NCI-H1694 treated with DMSO at 0.1 percent for 48 hours (cell line): Measurements from ENCODE around the gene ARHGEF4.

ENCODE experiments used
- DNase-seq: peaks from one replicate; lab custom pipeline; 2025; lab: John Stamatoyannopoulos, UW

ARHGEF4 gene

GRCh38 chr2:131039535-131039907 lies 202.8 kb downstream of the ARHGEF4 start:
- no peak for DNase-seq

DNA sequence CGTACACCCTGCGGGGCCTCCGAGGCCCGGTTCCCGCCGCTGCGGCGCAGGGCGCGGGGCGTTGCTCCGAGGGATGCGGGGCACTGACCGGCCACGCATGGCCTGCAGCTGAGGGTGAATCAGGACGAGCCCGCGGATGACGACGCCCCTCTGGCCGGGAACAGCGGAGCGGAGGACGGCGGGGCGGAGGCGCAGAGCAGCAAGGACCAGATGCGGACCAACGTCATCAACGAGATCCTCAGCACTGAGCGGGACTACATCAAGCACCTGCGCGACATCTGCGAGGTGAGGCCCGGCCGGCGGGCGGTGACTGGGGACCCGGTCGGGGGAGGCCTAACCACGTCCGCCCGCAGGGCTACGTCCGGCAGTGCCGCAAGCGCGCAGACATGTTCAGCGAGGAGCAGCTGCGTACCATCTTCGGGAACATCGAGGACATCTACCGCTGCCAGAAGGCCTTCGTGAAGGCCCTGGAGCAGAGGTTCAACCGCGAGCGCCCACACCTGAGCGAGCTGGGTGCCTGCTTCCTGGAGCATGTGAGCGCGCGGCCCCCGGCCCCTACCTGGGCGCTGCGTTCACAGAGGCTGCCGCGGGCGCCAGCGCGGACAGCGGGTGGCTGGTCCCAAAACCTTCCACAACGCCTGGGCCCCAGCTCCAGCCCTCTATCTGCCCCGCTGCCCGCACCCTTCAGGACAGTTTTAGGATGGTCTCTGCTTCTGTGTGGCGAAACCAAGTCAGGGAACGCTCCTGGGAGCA lies 203.4 kb downstream of the ARHGEF4 start:
- DNase-seq = no peak

DNA sequence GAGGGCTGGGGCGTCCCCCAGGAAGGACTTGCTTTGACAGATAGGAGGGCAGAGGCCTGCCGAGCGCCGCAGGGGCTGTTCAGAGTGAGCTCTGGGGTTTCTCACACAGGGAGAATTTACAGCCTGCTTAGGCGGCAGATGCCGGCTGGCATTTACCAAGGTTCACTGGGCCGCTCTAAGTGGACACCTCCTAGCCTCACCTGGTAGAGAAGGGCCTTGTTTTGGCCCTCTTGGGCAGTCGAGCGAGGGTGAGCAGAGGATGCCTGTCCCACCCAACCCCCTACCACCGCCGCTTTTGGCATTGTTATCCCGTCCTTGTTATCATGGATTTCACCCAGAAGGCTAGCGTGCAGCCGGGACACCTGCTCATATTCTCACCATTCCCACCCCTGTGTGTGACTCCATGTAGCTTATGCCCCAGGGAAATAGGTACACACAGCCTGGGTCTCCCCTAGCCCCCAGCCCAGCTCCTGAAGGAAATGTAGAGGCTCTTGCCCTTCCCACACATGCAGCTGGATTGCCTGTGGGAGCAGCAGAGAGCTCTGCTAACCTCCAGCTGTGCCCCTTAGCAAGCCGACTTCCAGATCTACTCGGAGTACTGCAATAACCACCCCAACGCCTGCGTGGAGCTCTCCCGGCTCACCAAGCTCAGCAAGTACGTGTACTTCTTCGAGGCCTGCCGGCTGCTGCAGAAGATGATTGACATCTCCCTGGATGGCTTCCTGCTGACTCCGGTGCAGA lies 204.1 kb downstream of the ARHGEF4 start:
- no peak for DNase-seq

DNA sequence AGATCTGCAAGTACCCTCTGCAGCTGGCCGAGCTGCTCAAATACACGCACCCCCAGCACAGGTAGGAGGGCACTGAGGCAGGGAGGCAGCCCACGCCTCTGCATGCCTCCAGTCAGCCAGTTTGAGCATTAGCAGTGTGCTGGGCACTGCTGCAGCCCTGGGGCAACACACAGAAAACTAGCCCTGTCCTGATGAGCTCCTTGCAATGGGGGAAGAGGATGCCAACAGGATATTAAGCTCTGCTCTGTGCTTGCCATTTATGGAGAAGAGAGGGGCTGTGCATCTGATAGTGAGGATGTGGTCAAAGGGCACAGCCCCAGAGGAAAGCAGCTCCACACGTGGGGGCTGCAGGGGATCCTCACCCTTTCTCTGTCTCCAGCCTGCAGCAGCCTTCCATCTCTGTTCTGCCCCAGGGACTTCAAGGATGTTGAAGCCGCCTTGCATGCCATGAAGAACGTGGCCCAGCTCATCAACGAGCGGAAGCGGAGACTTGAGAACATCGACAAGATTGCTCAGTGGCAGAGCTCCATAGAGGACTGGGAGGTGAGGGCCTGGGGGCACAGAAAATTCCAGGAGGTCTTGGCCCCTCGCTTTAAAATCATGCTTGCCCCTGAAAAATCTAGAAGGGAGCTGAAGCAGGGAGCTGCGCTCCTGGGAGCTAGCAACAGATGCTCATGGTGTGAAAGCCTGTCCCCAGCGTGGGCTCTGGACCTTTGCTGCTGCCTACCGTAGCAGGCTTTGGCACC lies 204.9 kb downstream of the ARHGEF4 start:
- no peak for DNase-seq

GRCh38 chr2:131042148-131042775 lies 205.5 kb downstream of the ARHGEF4 start:
- DNase-seq = peak; percentile 65

GRCh38 chr2:131043199-131044074 lies 206.7 kb downstream of the ARHGEF4 start:
- no peak for DNase-seq

DNA sequence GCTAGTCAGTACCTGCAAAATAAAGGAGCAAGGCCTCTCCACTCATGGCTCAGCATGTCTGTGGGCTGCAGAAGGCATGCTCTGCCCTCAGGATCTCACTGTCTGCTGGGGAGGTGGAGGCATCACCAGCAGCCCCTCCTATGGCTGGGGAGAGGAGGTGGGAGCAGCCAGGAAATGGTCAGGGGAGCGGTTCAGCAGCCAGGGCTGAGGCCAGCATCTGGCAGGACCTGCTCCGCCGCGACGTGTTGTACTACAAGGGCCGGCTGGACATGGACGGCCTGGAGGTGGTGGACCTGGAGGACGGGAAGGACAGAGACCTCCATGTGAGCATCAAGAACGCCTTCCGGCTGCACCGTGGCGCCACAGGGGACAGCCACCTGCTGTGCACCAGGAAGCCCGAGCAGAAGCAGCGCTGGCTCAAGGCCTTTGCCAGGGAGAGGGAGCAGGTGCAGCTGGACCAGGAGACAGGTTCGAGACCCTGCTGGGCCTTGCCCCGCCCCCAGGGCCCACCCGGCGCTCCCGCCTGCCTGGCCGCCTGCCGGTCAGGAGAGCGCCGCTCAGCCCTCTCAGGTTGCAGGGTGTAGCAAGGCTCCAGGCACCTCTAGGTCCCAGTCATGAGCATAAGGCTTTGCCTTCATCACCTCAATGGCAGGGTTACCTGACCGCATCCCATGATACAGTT lies 207.5 kb downstream of the ARHGEF4 start:
- DNase-seq = no peak

- no peak for DNase-seq
Measured at GRCh38 chr2:131044757-131045150, 208.0 kb downstream of the ARHGEF4 start.

GRCh38 chr2:131045286-131046027 lies 208.7 kb downstream of the ARHGEF4 start:
- DNase-seq = no peak

DNA sequence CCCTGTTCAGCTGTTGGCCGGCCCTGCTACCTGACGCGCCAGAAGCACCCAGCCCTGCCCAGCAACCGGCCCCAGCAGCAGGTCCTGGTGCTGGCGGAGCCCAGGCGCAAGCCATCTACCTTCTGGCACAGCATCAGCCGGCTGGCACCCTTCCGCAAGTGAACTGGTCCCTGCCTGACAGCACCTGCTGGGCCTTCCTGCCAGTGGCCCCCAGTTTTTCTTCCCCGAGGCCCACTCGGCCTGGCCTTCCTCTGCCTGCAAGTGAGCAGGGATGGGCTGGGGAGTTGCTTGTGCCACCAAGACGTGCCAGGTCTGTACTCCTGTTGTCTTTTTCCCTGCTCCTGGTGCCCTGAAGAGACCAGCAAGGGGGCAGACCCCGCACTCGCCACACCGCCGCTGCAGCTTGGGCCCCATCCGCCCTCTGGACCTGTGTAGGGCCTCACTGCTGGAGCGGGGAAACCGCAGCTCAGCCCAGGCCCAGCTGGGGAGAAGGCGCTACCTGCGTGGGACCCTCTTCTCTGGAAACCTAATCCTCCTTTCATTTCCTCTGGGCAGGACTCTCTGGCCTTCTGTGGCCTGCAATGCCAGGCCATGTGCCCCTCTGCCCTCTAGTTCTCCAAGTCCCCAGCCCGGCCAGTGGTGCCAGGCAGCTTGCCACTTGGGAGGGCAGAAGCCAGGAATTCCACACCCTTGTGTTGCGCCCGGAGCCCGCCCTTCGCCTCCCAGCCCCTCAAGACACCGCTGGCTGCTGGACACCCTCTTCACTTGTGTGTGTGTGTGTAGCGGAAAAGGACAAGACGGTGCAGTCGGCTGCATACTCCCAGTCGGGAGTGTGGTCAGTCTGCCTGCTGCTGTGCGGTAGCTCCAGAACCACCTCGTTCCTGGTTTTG lies 209.6 kb downstream of the ARHGEF4 start:
- no peak for DNase-seq

- DNase-seq = no peak
Measured at GRCh38 chr2:131046918-131047652, 210.4 kb downstream of the ARHGEF4 start.

- no peak for DNase-seq
Measured at GRCh38 chr2:131047920-131048560, 211.3 kb downstream of the ARHGEF4 start.

GRCh38 chr2:131048641-131049040 lies 211.9 kb downstream of the ARHGEF4 start:
- no peak for DNase-seq

GRCh38 chr2:131049150-131049718 lies 212.5 kb downstream of the ARHGEF4 start:
- no peak for DNase-seq

- no peak for DNase-seq
Measured at GRCh38 chr2:131050896-131051295, 214.2 kb downstream of the ARHGEF4 start.

GRCh38 chr2:131052741-131053263 lies 216.1 kb downstream of the ARHGEF4 start:
- no peak for DNase-seq

GRCh38 chr2:131054488-131054887 lies 217.8 kb downstream of the ARHGEF4 start:
- DNase-seq = no peak
